Testis (tissue), 3 donors: ENCODE measurements around the gene GRIPAP1. TPM values are rescaled to one million over a fixed set of nuclear protein-coding genes. Genes with fewer than 3 reads are reported as not detected.
A peak's percentile ranks its signal among the peaks of the same experiment; 100 is the strongest.

Source experiments
- DNase-seq: peaks from one replicate; pipeline ENCODE4 v3.0.0-alpha.2; 2019
- H3K27ac ChIP-seq, 2 donors: fragments of 200-600 bp; sonication (generic); one replicate each; pipeline ENCODE4 v1.5.1; 2019
- H3K27me3 ChIP-seq: fragments of 200-600 bp; sonication (generic); one replicate; pipeline ENCODE4 v1.5.1; 2019
- H3K36me3 ChIP-seq: fragments of 200-600 bp; sonication (generic); one replicate; pipeline ENCODE4 v1.5.1; 2017; ENCODE audit warnings: low read depth; ENCODE audit errors: missing control alignments
- H3K4me1 ChIP-seq: fragments of 200-600 bp; sonication (generic); one replicate; pipeline ENCODE4 v1.5.1; 2019
- H3K4me3 ChIP-seq, 2 donors: fragments of 200-600 bp; sonication (generic); one replicate each; pipeline ENCODE4 v1.5.1; 2017 to 2019
- H3K9me3 ChIP-seq: fragments of 200-600 bp; sonication (generic); one replicate; pipeline ENCODE4 v1.5.1; 2017
- CTCF ChIP-seq, 3 experiments: fragments of 450-650 bp in 2 of 3; fragments of 200-600 bp in 1 of 3; sonication (generic) in 1 of 3; IDR thresholded peaks; one replicate each; pipeline ENCODE4 v1.5.1; 2016 to 2019; ENCODE audit warnings: antibody characterized with exemption in 3 of 3, mild to moderate bottlenecking in 2 of 3, moderate library complexity in 1 of 3
- POLR2A ChIP-seq: fragments of 450-650 bp; IDR thresholded peaks from one replicate; pipeline ENCODE4 v1.6.1; 2017; ENCODE audit warnings: antibody characterized with exemption, mild to moderate bottlenecking, moderate library complexity
- WGBS, 2 donors: methylation state at CpG; one replicate each; pipeline ENCODE4 v1.1.5; 2018; 5-methylcytosine and 5-hydroxymethylcytosine counted together
- intact Hi-C: fragments of 100-400 bp; cut with DNase I; formaldehyde crosslinking; loops from one replicate; pipeline ENCODE4 v1.15.1; 2023; ENCODE audit warnings: low total_unique reads
- polyA plus RNA-seq: library from polyadenylated mRNA; stranded (reverse); fragments of 350-450 nt; fragmentation: Illumina TruSeq; extraction: RNeasy Lipid Tissue Mini Kit (QIAGEN cat#74804); gene quantifications from one replicate; pipeline ENCODE4 v1.2.3, GENCODE V29; 2014; ENCODE audit warnings: low read depth, low replicate concordance; ENCODE audit not compliant: insufficient read depth
- total RNA-seq, 2 donors: library from RNA; depleted of rRNA; stranded (reverse); fragments of >200 nt; gene quantifications; one replicate each; pipeline ENCODE4 v1.2.3, GENCODE V29; 2016

The GRIPAP1 gene
- total and polyA plus RNA-seq, 3 donors from 2014 or later, result 44.4 to 88.9 (median 76.4) TPM

- Histone ChIP-seq H3K27ac (peak overlapping the region in 1 of 2 donors; percentile 95), H3K36me3 (no peaks in the 10 kb centered on the region), H3K27me3 (no peaks in the 10 kb centered on the region), H3K4me3 (no peak overlapping the region), H3K9me3 (no peaks in the 10 kb centered on the region), H3K4me1 (peaks cover 11% of the 10 kb centered on the region)
- no peak for TF ChIP-seq POLR2A
- TF ChIP-seq CTCF (IDR thresholded peaks at IDR 0.05), result no peak
- intact Hi-C loops, result loop anchor here (10.0 kb wide), 1 partner anchor 65 kb away; no protein-coding TSS in a partner anchor
- no peak for DNase-seq
- WGBS, 2 donors, result 48 to 60% methylated on average over 2 of the region's 2 CpGs
Observed at GRCh38 chrX:48960291-48960690, 41.8 kb downstream of the GRIPAP1 start.

- Histone ChIP-seq H3K4me3 (peak overlapping the region; percentile 36 to 67), H3K4me1 (peaks cover 11% of the 10 kb centered on the region), H3K36me3 (no peaks in the 10 kb centered on the region), H3K27ac (peak overlapping the region; percentile 91 to 95), H3K27me3 (no peaks in the 10 kb centered on the region), H3K9me3 (no peaks in the 10 kb centered on the region)
- no peak for TF ChIP-seq CTCF (IDR thresholded peaks at IDR 0.05)
- no peak for TF ChIP-seq POLR2A
- 0 to 2% methylated on average over 18 to 20 of the region's 21 CpGs for WGBS, 2 donors
- no peak for DNase-seq
- intact Hi-C loops, result no loop called here
Observed at GRCh38 chrX:48958635-48959094, 43.4 kb downstream of the GRIPAP1 start.

GRCh38 chrX:48957827-48958634 is 44.0 kb downstream of the GRIPAP1 start:
- peak overlapping the region; percentile 64 to 67 for H3K4me3 ChIP-seq
- WGBS, 2 donors, result 0% methylated on average over 22 of the region's 66 CpGs
- intact Hi-C loops, result no loop called here
- peak; percentile 97 for DNase-seq
- H3K9me3 ChIP-seq, result no peaks in the 10 kb centered on the region
- H3K4me1 ChIP-seq, result peaks cover 11% of the 10 kb centered on the region
- H3K36me3 ChIP-seq, result no peaks in the 10 kb centered on the region
- H3K27ac ChIP-seq, result peak overlapping the region; percentile 91 to 95
- TF ChIP-seq CTCF (IDR thresholded peaks at IDR 0.05) (no peak), POLR2A (no peak)
- no peaks in the 10 kb centered on the region for H3K27me3 ChIP-seq

- Histone ChIP-seq H3K27ac (peak within 1 kb of the TSS; percentile 91 to 95), H3K4me1 (peaks cover 11% of the 10 kb centered on the region), H3K27me3 (no peaks in the 10 kb centered on the region), H3K9me3 (no peaks in the 10 kb centered on the region), H3K4me3 (peak within 1 kb of the TSS; percentile 64 to 67), H3K36me3 (no peaks in the 10 kb centered on the region)
- intact Hi-C loops, result no loop called here
- TF ChIP-seq POLR2A, result no peak
- no peak for TF ChIP-seq CTCF (IDR thresholded peaks at IDR 0.05)
- WGBS, 2 donors, result 0% methylated on average over 15 to 30 of the region's 53 CpGs
- peak; percentile 78 for DNase-seq
Observed at GRCh38 chrX:48957477-48957826, 44.6 kb downstream of the GRIPAP1 start, which contains the start of gene OTUD5. TSS of gene OTUD5 (minus strand) at chrX:48957607. CDS start at chrX:48957570, 37 bp downstream.
